Measurements from ENCODE around the gene SMARCAD1. TPM values are rescaled to one million over a fixed set of nuclear protein-coding genes. Genes with fewer than 3 reads are reported as not detected.

Gene SMARCAD1
- polyA plus RNA-seq, 1 donor (not counting 4 experiments of a cell fraction or from before 2014, with no cell fraction given): 27.8 TPM

DNA sequence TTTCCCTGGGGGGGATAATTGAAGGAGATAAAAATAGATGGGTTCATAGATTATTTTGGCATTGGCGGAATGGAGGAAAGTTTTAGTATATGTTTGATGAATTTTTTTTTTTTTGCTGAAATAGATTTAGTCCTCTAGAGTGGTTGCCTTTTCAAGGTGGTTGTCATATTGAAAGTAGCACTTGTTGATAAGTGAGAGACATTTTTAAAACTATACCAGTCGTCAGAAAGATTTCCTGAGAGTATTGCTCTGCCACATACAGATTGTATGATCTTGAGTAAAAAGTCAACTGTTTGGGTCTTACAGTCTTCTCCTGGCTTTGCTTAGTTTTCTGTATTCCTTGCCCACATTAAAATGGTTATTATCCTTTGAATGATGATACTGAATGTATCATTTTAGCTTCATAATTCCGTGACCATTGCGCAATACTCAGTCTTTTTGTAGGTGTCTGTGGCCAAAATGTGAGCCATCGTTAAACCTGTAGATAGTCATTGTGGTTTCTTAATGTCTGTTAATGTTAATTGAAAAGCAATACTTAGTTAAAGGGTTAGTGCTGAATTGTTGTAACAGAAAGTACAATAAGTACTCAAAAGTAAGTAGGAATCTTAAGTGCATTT, 7.1 kb downstream of the SMARCAD1 start:
- Histone ChIP-seq H3K9me3 (ENCODE audit: control insufficient read depth, low read depth, low read length) (no peaks in the 10 kb centered on the region), H3K9ac (ENCODE audit: control insufficient read depth, extremely low read depth, insufficient read depth, low read length) (no peak overlapping the region), H3K27ac (ENCODE audit: control insufficient read depth, insufficient read depth, low read length) (no peak overlapping the region), H3K4me1 (ENCODE audit: control insufficient read depth, extremely low read depth, insufficient read depth, low read length) (peaks cover 7% of the 10 kb centered on the region), H3K36me3 (ENCODE audit: control insufficient read depth in 2 of 2, extremely low read depth in 1 of 2, insufficient read depth in 2 of 2, low read length in 2 of 2) (peaks cover 7 to 9% of the 10 kb centered on the region in 2 experiments), H3K4me2 (ENCODE audit: control insufficient read depth, extremely low read depth, insufficient read depth, low read depth, low read length) (no peak overlapping the region), H2AFZ (ENCODE audit: control insufficient read depth, low read length) (no peak overlapping the region), H4K20me1 (ENCODE audit: control insufficient read depth, extremely low read depth, insufficient read depth, low read length) (no peaks in the 10 kb centered on the region), H3K27me3 (ENCODE audit: control insufficient read depth, extremely low read depth, insufficient read depth, low read length) (no peaks in the 10 kb centered on the region), H3K4me3 (ENCODE audit: control insufficient read depth in 2 of 3, extremely low read depth in 1 of 3, insufficient read depth in 2 of 3, low read depth in 1 of 3, low read length in 3 of 3) (no peak overlapping the region), H3K9me1 (ENCODE audit: control insufficient read depth, extremely low read depth, insufficient read depth, low read length) (no peaks in the 10 kb centered on the region), H3K79me2 (ENCODE audit: control insufficient read depth, insufficient read depth, low read length) (peaks cover 68% of the 10 kb centered on the region)
- DNase-seq (ENCODE audit: low read depth, low spot score) (no peak), FAIRE-seq (no peak)
- TF ChIP-seq, protein P1, sequence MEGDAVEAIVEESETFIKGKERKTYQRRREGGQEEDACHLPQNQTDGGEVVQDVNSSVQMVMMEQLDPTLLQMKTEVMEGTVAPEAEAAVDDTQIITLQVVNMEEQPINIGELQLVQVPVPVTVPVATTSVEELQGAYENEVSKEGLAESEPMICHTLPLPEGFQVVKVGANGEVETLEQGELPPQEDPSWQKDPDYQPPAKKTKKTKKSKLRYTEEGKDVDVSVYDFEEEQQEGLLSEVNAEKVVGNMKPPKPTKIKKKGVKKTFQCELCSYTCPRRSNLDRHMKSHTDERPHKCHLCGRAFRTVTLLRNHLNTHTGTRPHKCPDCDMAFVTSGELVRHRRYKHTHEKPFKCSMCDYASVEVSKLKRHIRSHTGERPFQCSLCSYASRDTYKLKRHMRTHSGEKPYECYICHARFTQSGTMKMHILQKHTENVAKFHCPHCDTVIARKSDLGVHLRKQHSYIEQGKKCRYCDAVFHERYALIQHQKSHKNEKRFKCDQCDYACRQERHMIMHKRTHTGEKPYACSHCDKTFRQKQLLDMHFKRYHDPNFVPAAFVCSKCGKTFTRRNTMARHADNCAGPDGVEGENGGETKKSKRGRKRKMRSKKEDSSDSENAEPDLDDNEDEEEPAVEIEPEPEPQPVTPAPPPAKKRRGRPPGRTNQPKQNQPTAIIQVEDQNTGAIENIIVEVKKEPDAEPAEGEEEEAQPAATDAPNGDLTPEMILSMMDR (optimal IDR thresholded peaks at IDR 0.05 in 1 of 3, IDR thresholded peaks at IDR 0.05 in 1 of 3, conservative IDR thresholded peaks at IDR 0.05 in 1 of 3; ENCODE audit: extremely low read depth in 1 of 3, insufficient read depth in 2 of 3, low read length in 3 of 3): no peak
- TF ChIP-seq EZH2 (IDR thresholded peaks at IDR 0.05; ENCODE audit: low read length): no peak
- dilution Hi-C loops (cut with MboI; ENCODE audit: extremely low pct_ligation_motif_present, low sequenced_read_pairs): no loop called here

DNA sequence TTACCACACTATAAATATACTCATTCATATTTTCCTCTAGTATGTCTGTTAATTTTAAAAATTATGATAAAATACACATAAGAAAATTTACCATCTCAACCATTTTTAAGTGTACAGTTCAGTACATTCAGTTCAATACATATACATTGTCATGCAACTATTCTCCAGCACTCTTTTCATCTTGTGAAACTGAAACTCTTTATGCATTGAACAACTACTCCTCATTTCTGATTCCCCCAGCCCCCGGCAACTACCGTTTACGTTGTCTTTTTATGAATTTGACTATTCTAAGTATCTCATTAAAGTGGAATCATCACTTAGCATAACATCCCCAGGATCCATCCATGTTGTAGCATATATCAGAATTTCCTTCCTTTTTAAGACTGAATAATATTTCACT, 8.7 kb downstream of the SMARCAD1 start:
- Histone ChIP-seq H4K20me1 (ENCODE audit: control insufficient read depth, extremely low read depth, insufficient read depth, low read length) (no peaks in the 10 kb centered on the region), H3K9me3 (ENCODE audit: control insufficient read depth, low read depth, low read length) (no peaks in the 10 kb centered on the region), H3K36me3 (ENCODE audit: control insufficient read depth in 2 of 2, extremely low read depth in 1 of 2, insufficient read depth in 2 of 2, low read length in 2 of 2) (peaks cover 6 to 8% of the 10 kb centered on the region in 2 experiments), H3K4me2 (ENCODE audit: control insufficient read depth, extremely low read depth, insufficient read depth, low read depth, low read length) (no peak overlapping the region), H3K27ac (ENCODE audit: control insufficient read depth, insufficient read depth, low read length) (no peak overlapping the region), H3K4me3 (ENCODE audit: control insufficient read depth in 2 of 3, extremely low read depth in 1 of 3, insufficient read depth in 2 of 3, low read depth in 1 of 3, low read length in 3 of 3) (no peak overlapping the region), H3K9ac (ENCODE audit: control insufficient read depth, extremely low read depth, insufficient read depth, low read length) (no peak overlapping the region), H3K27me3 (ENCODE audit: control insufficient read depth, extremely low read depth, insufficient read depth, low read length) (no peaks in the 10 kb centered on the region), H2AFZ (ENCODE audit: control insufficient read depth, low read length) (no peak overlapping the region), H3K79me2 (ENCODE audit: control insufficient read depth, insufficient read depth, low read length) (peaks cover 61% of the 10 kb centered on the region), H3K4me1 (ENCODE audit: control insufficient read depth, extremely low read depth, insufficient read depth, low read length) (peaks cover 5% of the 10 kb centered on the region), H3K9me1 (ENCODE audit: control insufficient read depth, extremely low read depth, insufficient read depth, low read length) (no peaks in the 10 kb centered on the region)
- no peak for TF ChIP-seq EZH2 (IDR thresholded peaks at IDR 0.05; ENCODE audit: low read length)
- TF ChIP-seq, protein P1 (optimal IDR thresholded peaks at IDR 0.05 in 1 of 3, IDR thresholded peaks at IDR 0.05 in 1 of 3, conservative IDR thresholded peaks at IDR 0.05 in 1 of 3; ENCODE audit: extremely low read depth in 1 of 3, insufficient read depth in 2 of 3, low read length in 3 of 3): no peak
- no peak for FAIRE-seq
- no peak for DNase-seq (ENCODE audit: low read depth, low spot score)
- dilution Hi-C loops (cut with MboI; ENCODE audit: extremely low pct_ligation_motif_present, low sequenced_read_pairs): no loop called here

All from keratinocyte (primary cell).